ENCODE data around the gene PTPRJ.

Gene PTPRJ

DNA sequence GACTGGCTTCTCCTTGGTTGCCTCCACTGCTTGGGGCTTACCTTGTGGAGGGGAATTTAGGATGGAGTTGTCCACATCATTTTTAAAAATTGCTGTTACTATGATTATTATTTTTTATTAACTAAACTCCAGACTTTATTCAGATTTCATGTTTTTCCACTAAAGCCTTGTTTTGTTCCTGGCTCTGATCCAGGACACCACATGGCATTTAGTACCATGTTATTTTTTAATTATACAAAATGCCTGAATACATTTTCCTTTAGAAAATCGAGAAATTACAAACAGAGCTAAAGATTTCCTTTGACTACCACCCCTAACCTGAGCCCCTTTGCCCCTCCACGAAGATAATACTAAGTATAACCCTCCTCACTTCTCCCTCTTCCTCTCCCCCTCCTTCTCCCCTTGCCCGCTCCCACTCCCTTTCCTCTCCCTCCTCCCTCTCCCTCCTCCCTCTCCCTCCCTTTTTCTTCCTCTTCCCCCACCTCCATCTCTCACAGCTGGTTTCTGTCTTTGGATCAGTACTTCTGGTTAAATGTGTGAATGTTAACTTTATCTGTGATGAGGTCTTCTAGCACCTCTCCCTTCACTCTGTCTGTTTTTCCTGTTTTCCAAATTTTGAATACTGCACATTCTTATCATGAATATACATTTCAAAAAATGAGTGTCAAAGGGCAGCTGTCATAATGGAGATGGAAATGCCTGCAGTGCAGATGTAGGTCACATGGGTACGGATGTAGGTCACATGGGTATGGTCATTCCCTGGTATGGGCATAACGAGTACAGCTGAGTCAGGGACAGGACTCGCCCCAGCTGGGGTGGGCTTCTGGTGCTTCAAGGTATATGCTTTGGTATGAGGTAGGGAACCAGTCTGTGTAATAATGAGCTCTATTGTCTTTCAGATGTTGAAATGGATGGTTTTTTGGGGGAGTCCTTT is 181.9 kb downstream of the PTPRJ start:
- no peak for TF ChIP-seq GATA1 (IDR thresholded peaks at IDR 0.05; ENCODE audit: low read depth, low read length)
- no peak for TF ChIP-seq POLR2A (IDR thresholded peaks at IDR 0.05; ENCODE audit: low read length)
- DNase-seq, result no peak

GRCh38 chr11:48162885-48163268 is 182.5 kb downstream of the PTPRJ start:
- no peak for TF ChIP-seq GATA1 (IDR thresholded peaks at IDR 0.05; ENCODE audit: low read depth, low read length)
- no peak for TF ChIP-seq POLR2A (IDR thresholded peaks at IDR 0.05; ENCODE audit: low read length)
- no peak for DNase-seq

- no peak for TF ChIP-seq GATA1 (IDR thresholded peaks at IDR 0.05; ENCODE audit: low read depth, low read length)
- TF ChIP-seq POLR2A (IDR thresholded peaks at IDR 0.05; ENCODE audit: low read length), result no peak
- DNase-seq, result no peak
Measured at GRCh38 chr11:48163360-48164100, 183.2 kb downstream of the PTPRJ start.

DNA sequence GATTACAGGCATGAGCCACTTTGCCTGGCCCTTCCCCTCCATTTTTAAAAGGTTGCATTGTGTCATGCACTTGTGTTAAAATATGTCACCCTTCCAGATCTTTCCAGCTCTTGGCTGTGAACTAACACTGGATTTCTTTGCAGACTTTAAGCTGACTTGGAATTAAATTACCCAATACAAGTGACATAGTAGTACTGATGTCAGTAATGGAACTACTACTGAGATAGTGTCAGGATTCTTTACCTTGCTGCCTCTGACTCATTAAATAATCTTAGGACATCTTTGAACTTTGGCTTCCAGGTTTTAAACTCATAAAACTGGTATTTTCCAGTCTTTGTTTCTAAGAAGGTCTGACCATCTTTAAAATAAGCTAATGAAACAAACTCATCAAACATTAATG is 184.5 kb downstream of the PTPRJ start:
- DNase-seq, result no peak
- TF ChIP-seq GATA1 (IDR thresholded peaks at IDR 0.05; ENCODE audit: low read depth, low read length), result no peak
- TF ChIP-seq POLR2A (IDR thresholded peaks at IDR 0.05; ENCODE audit: low read length), result no peak

- TF ChIP-seq POLR2A (IDR thresholded peaks at IDR 0.05; ENCODE audit: low read length), result no peak
- no peak for TF ChIP-seq GATA1 (IDR thresholded peaks at IDR 0.05; ENCODE audit: low read depth, low read length)
- DNase-seq, result no peak
Measured at GRCh38 chr11:48165426-48165825, 185.1 kb downstream of the PTPRJ start.

GRCh38 chr11:48167380-48167779 is 187.0 kb downstream of the PTPRJ start:
- DNase-seq, result no peak
- TF ChIP-seq POLR2A (IDR thresholded peaks at IDR 0.05; ENCODE audit: low read length) (no peak), GATA1 (IDR thresholded peaks at IDR 0.05; ENCODE audit: low read depth, low read length) (no peak)

DNA sequence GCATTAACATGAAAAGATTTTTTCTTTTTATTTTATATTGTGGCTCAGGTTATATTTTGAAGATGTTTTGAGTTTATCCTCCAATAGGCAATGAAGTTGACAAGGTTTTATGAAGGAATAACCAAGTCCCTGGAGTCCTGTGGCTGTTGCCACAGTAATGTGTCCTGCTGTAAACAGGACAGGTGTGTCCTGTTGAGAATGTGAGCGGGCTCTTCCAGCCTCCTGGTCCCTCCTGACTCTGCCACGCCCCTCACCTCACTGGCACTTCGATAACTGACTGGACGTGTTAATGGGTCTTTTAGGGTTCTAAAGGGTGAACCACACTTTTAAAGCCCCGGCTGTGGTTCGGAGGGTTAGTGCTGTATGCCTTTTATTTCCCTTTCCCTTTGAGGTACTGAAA is 188.5 kb downstream of the PTPRJ start:
- DNase-seq, result no peak
- TF ChIP-seq POLR2A (IDR thresholded peaks at IDR 0.05; ENCODE audit: low read length), result no peak
- TF ChIP-seq GATA1 (IDR thresholded peaks at IDR 0.05; ENCODE audit: low read depth, low read length), result no peak

- TF ChIP-seq GATA1 (IDR thresholded peaks at IDR 0.05; ENCODE audit: low read depth, low read length), result no peak
- no peak for TF ChIP-seq POLR2A (IDR thresholded peaks at IDR 0.05; ENCODE audit: low read length)
- no peak for DNase-seq
Measured at GRCh38 chr11:48169259-48169658, 188.9 kb downstream of the PTPRJ start.

GRCh38 chr11:48169717-48170116 is 189.4 kb downstream of the PTPRJ start:
- TF ChIP-seq GATA1 (IDR thresholded peaks at IDR 0.05; ENCODE audit: low read depth, low read length) (no peak), POLR2A (IDR thresholded peaks at IDR 0.05; ENCODE audit: low read length) (no peak)
- DNase-seq, result no peak

DNA sequence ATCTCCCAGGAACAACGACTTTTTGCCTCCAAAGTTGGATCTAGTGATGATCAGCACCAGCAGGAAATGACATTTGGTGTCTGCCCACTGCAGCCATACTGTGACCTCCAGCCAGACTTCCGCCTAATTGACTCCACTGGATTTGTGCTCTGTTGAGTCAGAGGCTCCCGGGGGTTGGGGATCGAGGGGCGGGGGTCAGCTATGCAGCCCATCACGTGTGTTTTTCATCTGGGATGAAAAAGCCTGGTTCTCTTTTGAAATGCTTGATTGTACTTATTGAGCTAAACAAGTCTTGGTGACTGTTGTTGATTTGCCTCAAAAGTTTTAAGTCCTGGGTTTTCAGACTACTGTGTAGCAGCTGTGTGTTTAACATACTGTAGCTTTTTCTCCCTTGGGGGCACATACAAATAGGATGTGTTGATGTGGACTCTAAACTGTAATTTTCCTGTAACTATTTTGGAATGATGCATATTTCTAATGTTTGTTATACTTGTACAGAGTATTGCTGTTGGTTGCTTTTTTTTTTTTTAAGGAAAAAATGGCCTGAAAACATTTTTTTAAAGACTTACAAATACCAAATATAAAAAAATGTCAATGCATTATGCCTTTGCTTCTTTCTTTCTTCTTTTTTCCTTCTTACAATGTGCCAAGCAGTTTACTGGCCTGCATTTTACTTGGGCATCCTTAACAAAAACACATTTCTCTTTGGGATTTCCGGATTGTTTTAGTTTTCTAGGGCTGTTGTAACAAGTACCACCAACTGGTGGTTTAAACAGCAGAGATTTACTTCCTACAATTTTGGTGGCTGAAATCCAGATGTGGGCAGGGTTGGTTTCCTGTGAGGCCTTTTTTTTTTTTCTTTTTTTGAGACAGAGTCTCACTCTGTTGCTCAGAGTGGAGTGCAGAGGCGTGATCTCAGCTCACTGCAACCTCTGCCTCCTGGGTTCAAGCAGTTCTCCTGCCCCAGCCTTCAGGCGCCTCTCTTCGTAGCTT is 190.2 kb downstream of the PTPRJ start:
- DNase-seq, result no peak
- no peak for TF ChIP-seq POLR2A (IDR thresholded peaks at IDR 0.05; ENCODE audit: low read length)
- no peak for TF ChIP-seq GATA1 (IDR thresholded peaks at IDR 0.05; ENCODE audit: low read depth, low read length)

GRCh38 chr11:48172818-48173609 is 192.7 kb downstream of the PTPRJ start:
- TF ChIP-seq POLR2A (IDR thresholded peaks at IDR 0.05; ENCODE audit: low read length) (no peak), GATA1 (IDR thresholded peaks at IDR 0.05; ENCODE audit: low read depth, low read length) (no peak)
- DNase-seq, result peak; percentile 39 to 66

DNA sequence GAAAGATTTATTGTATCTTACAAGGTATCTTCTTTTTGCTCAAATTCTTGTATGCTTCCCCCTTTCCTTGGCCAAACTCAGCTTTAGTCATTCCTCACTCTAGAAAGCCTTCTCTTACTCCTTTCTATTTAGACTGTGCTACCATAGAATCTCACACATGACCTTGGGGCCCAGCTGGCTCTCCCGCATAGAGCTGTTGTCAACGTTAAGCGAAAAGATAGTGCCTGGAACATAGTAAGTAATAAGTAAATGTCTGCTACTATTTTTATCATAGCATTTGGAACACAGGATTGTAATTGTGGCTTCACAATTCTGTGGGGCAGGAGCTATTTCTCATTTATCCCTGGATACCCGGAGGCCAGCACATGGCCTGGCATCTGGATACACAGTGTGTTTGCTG is 197.3 kb downstream of the PTPRJ start:
- TF ChIP-seq GATA1 (IDR thresholded peaks at IDR 0.05; ENCODE audit: low read depth, low read length) (no peak), POLR2A (IDR thresholded peaks at IDR 0.05; ENCODE audit: low read length) (no peak)
- DNase-seq, result no peak

- TF ChIP-seq POLR2A (IDR thresholded peaks at IDR 0.05; ENCODE audit: low read length) (no peak), GATA1 (IDR thresholded peaks at IDR 0.05; ENCODE audit: low read depth, low read length) (no peak)
Measured at GRCh38 chr11:48180627-48181026, 200.3 kb downstream of the PTPRJ start.

More at GRCh38 chr11:48180627-48181026, 200.3 kb downstream of the PTPRJ start:
- DNase-seq, result no peak

Data from erythroblast (primary cell).